HG02943 (cell line): ENCODE data around the gene ASIC2.

Experiments
- ATAC-seq: cut with Tn5 transposase; IDR thresholded peaks from one replicate; pipeline ENCODE4 v1.9.1; 2021; ENCODE audit warnings: mild to moderate bottlenecking, low read depth, moderate library complexity; ENCODE audit not compliant: unreplicated experiment

ASIC2 gene

DNA sequence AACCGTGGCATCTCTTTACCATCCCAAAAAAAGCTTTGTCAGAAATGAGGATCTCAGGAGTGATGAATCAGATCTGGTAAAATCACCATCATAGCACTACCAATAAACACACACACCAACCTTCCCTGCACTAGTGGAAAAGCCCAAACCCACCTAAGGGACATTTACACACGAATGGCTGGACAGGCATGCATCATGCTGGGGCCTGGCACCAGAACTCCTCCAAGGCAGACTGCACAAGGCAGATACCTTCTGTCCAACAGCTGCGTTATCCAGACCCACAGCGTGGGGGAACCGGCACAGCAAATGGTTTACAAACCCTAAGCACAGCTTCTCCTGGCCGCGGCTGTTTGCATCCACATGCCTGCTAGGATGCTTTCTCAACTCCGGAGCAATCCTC is 2.8 kb downstream of the ASIC2 start:
- ATAC-seq: no peak

DNA sequence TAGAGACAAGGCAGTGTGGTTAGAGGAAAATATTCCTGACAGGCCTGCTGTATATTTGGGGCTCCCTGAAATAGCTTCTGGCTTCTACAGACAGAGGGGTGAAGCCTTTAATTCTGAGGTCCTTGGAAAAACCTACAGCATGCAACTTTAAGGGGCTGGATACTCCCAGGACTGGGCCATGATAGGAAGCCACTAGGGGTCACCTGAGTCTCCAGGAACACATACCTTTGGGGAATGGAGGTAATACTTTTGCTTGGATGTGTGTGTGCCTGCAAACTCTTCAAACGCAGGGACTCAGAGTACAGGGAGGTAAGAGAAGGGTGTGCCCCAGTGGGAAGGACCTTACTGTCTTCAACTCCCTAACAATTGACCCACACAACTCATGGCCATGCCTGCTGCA is 4.1 kb downstream of the ASIC2 start:
- no peak for ATAC-seq

DNA sequence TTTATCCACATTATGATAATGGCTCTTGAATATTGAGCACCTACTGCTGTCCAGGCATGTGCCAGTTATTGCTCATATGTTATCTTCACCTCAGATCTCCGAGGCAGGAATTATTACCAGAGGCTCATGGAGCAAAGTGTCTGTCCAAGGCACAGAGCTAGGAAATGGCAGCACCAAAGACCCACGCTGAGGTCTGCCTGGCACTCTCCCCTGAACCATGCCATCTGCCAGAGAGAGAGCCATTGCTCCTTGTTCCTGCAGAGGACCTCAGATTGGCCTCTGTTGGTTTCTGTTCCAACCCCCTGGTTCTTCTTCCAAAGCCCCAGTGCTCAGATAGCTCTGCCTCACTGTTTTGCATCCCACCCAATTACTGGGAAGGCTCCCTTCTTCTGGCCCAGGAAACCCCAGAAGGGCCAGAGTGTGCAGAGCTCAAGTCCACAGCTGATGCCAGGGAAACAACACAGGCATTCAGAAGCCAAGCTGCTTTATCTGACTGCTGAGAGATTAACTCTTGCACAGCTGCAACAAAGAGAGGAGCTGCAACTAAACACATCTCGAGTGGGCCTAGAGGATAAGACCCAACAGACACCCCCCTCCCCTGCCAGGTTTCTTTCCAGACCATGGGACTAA is 5.9 kb downstream of the ASIC2 start:
- ATAC-seq: no peak

DNA sequence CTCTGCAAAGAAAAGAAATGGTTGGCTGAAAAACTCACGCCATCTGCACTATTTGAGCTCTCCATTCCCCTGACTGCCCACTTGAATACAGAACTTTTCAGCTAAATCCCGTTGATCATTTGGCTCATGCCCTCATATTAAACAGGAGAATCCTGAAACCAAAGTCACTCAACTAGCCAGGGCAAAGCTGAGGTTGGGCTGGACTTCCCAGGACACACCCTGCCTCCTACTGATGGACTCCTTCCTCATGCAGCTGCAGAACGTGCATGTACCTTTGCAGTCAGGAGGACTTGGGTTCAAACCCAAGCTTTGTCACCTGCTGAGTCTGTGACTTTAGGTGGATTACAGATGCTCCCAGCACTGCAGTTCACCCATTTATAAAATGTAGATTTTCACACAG is 7.7 kb downstream of the ASIC2 start:
- no peak for ATAC-seq

DNA sequence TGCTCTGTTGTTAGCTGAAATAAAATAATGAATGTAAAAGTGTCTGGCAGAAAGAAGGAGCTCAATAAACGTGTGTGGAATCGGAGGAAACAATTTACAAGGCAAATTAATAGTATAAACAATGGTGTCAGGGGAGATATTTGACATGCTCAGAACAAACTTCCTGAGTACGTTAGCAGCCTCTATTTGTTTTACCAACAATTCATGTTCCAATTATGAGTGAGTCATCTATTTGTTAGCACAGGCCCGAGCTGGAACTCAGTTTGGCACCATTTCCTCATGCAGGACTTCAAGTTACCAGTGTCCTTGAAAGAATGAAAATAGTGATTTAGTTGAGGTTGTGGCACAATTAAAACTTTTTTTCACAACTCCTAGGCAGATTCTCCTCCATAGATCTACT is 9.1 kb downstream of the ASIC2 start:
- no peak for ATAC-seq

DNA sequence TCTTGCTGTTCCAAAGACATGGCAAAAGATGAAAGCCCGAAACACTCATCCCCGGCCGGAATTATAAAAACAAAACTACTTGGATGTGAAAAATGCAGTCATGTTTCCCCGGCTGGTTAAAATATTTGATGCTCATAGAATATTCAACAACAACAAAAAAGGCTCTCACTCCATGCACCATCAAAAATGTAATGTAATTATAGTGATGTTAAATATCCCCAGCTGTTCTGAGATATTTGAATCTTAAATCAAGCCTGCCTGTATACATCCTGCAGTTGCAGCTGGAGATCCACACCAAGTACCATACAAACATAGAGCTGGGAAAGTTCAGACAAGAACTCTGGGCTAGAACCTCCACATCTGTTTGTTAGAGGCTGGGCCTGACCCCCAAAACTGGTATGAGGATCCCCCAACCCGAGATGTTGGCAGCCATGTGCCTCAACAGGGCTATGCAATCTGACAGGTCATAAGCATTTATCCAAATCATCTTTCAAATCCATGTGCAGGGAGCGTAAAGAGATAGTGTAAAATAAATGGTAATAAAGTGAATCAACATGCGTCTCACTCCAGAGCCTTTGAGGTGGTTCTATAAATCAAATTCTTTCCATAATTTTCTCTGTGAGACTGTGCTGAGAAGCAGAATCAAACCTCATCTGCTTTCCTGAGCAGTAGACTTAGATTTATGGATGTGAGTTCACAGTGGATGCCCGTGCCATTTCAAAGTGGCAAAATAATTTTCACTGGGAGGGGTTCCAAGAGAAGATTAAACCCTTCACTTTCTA is 12.7 kb downstream of the ASIC2 start:
- ATAC-seq: no peak

DNA sequence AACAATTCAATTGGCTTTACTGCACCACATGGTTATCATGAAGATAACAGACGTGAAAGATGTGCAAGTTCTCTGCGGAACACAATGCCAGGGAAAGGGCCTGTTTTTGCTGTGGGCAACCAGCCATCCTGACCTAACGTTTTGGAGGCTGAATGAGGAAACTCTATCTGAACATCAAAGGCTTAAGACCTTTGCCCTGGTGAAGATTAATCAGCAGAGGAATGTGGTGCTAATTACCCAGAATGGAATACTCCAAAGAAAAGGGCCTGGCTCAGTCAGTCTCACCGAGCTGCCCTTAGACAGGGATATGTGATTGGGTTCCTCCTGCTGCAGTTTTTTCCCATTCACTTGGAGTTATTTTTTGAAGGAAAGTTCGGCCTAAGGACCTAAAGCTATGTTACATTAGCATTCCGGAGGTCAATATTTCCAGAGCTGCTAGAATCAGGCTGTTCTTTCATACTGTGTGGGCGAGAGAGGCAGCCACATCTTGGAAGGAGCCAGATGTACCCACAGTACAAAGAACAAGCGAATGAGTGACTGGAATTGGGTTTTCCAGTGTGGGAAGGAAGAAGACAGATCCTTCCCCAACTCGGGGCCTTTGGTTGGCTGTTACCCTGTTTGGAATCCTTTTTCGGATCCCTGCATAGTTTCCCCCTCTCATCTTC is 15.5 kb downstream of the ASIC2 start:
- ATAC-seq: no peak

DNA sequence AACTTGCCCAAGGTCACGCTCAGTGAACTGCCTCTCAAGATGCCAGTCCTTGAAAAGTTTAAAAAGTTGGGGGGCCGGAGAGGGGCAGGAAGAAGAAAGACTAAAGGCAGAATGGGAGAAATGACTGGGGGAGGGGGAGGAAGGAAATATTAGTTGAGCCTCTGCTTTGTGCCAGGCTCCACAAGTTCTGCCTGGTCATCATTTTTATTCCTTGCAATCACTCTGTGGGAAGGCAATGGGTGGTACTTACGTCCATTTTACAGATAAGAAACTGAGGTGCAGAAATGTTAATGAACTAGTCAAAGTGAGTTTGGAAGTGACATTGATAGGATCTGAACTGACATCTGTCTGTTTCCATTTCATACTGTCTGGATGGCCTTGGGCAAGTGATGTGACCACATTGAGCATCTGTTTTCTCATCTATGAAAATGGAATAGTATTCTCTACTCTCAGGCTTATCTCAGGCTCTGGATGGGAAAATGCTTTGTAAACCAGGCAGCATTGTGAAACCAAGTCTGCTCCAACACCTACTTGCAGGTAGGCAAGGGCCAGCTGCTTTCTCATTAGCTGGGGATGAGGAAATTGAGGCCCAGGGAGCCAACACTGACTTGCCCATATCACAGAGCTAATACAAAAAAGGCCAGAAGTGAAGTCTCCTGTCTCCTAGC is 19.2 kb downstream of the ASIC2 start:
- ATAC-seq: no peak

DNA sequence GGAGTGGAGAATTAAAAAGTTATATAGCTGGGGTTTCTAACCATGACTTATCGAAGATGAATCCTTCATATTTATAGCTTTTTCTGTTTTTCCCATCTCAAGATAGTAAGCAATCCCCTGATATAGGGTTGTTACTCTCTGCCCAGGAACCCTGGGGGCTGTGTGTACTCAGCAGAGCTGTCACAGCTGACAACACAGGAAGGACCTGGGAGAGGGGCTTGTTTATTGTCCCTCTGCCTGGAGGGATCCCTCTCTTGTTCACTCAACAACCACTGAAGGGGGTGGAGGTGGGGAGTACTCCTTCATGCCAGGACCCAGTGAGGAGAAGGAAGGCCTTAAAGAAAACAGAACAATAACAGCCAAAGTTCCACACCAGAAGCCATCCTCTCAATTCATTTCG is 19.8 kb downstream of the ASIC2 start:
- ATAC-seq: no peak

DNA sequence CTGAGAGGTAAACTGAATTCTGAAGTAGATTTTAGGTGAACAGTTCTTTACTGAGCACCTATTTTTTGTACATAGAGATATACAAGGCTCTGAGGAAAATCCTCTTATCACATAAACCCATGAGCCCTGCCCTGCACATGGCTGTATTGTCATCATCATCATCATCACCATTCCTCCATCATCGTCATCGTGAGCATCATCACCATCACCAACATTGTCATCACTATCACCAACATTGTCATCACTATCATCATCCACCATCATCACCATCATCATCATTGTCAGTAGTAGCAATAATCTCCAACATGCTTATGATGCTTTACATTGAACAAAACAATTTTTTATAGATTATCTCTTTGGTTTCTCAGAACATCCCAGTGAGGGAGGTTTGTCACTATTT is 20.7 kb downstream of the ASIC2 start:
- no peak for ATAC-seq

DNA sequence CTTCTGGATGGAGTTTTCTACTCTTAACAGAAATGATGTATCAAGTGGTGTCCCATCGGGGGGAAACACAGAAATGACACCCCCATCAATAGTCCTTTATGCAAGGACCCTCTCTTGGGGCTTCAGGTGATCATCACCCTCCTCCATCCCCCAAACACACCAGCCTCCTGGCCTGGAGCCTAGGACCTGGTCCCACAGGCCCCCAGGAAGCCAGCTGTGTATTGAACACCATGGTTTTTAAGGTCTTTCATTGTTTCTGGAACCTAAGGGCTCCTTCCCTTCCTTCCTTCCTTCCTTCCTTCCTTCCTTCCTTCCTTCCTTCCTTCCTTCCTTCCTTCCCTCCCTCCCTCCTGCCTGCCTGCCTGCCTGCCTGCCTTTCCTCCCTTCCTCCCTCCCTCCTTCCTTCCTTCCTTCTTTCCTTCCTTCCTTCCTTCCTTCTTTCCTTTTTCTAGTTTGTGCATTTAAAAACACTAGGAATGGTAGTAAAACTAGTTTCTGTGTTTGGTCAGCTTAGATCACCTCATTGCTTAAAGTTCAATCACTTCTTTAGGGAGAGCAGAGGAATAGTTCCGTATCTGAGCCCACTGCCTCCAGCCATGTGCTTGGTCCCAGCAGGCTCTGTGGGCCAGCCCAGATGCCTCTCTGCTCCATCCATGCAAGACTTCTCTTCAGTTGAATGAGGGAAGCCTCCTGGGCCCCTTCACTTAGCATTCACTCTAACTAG is 23.6 kb downstream of the ASIC2 start:
- ATAC-seq: no peak

DNA sequence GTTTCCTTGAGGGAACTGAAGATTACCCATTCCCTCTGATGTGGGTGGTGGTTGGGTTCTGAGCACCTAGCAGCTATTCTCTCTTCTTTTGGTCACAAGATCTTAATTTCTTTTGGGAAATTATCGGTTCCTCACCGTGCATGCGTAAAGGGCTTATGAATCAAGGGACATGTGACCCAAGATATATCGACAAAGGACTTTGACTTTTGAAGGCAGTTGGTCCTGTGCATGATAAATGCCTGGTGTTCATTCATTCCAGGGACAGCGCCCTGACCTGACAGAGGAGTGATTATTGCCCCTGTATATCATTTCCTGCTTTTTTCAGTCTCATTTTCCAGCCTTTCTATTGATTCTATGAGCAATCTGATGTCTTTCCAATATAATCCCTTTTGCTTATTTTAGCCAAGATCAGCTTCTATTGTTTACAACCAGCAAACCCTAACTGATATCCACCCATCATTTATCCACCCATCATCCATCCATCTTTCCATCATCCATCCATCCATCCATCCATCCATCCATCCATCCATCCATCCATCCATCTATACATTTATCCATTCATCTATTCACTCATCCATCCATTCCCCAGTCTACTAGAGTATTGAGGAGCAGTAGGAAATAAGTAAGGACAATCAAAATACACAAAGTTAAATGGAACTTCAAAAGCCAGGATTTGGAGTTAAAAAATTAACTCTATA is 25.1 kb downstream of the ASIC2 start:
- ATAC-seq: no peak

DNA sequence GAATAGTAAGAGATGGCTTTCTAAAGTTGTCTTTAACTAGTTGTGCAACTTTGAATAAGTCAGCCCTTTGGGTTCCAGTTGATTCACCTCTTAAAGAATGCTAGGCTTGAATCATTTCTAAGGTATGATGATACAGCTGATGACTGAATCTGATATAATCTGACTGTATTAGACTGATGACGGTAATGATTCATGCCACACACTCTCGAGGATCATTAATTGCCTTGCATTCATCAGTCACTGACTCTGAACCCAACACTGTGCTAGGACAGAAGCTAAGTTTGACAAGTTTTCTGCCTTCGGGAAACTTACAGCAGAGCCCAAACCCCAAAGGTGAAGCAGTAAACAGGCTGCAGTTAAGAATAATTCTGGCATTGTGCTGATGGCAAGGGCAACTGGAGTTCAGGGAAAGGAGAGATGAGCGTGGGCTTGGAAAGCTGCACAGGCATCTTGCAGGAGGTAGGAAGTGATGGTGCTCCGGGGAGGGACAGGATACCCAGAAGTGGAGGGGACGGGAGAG is 25.8 kb downstream of the ASIC2 start:
- ATAC-seq: no peak

DNA sequence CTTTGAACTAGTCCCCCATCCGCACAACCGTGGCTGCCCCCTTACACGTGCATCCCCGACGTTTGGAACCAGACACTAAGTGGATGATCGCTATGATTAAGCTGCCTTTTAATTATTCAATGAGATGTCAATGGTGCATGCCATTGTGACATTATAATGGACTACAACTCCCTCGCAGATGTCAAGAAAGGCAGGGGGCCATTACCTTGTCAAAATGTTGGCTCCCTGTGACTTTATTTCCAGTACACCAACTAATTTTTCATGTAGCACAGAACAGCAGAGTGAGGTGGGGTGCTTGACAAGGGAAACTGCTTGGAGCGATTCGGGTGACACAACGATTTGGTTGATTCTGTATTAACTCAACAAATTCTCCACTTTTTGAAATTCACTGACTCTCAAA is 26.5 kb downstream of the ASIC2 start:
- no peak for ATAC-seq

DNA sequence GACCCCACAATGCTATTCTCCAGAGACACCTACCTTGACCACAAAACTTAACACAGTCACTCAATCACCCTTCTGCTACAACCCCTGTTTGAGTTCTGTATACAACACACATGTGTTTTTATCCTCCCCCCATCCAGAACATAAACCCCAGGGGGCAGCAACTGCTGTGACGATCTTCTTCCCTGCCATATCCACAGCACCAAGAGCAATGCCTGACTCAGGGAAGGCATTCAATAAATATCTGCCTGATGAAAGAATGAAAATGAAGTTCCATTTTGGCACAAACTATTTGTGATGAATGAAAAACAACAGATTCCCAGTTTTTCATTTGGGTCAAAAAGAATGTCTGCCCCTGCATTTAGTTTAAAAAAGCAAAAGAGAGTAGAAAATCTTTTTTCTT is 27.0 kb downstream of the ASIC2 start:
- no peak for ATAC-seq

DNA sequence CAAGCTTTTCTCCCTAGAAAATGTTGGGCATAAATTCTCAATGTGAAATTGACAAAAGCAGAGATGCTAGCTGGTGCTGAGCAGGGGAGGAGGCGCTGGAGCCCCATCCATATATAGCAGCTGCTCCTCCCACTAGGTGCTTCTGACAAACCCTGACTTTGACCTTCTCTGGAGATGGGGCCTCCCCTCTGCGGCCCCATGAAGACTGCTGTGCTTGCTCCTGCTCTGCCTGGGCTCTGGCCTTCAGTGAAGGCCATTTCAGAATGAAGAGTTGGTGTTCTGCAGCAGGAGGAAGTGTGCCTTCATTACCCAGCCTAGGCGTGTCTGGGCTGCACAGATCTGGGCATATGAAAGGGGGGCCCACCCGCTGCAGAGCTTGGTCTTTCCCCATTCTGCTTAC is 29.7 kb downstream of the ASIC2 start:
- no peak for ATAC-seq

DNA sequence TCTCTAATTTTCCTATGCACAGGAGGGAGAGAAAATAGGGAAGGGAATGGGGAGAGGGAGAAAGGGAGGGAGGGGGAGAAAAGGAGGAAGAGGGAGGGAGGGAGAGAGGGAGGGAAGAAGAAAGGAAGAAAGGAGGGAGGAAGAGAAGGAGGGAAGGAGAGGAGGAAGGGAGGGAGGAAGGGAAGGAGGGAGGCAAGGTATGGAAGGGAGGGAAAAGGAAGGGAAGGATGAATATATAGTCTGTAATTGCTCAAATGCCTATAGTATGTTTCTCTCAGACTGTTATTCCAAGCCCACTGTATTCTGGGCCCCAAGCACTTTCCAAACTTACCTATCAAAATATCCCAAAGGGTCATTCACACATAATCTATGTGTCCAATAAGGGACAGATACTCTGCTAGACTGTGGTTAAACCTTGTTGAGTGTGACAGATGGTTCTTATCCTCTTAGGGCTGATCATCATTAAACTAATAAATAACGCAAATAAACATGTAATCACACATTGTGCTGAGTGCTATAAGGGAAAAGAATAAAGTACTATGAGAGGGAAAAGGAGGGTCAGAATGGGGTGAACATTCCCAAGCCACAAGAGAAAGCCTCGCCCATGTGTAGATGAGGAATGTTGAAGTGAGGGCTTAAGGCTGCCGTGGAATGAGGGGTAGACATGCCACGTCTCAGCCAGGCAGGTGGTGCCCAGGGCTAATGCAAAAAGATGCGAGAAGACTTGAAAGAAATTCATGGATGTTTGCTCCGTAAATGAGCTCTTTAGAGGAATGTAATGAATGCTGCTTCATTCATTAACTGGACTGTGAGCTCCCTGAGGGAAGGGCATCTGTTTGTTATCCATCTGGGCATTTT is 30.6 kb downstream of the ASIC2 start:
- ATAC-seq: no peak

DNA sequence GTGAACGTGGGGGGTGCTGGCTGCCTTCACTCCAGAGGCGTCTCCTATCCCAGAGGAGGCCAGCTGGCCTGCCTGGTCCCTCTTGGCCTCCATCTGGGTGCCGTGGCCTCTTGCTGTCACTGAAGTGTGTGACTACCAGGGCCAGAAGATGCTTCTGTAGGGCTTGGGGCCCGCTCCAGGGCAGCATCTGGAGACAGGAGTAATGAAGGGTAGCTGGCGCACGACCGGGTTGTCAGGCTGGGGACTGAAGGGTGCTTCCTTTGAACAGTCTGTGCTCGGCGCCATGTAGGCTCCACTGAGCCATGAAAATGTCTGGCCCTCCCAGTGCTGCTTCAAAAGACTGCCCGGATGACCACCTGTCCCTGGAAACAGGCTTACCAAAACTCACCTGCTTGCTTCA is 31.3 kb downstream of the ASIC2 start:
- ATAC-seq: no peak

DNA sequence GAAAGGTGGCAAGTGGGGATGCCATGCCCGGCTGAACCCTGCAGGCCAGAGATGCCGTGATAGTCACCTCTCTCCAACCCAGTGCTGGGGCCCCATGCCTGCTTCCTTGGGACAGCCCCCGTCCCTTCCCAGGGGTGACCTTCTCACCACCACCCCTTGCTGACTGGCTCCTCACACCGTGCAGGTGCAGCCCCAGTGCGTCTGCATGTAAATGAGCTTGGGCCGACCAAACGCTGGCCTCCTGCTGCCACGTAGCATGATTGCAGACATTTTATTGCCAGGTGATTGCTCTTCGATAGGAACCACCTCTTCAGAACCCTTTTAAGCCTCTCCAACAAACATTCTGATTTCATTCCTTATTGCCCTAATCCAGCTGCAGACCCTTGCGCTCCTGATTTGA is 32.5 kb downstream of the ASIC2 start:
- no peak for ATAC-seq
